Measurements from ENCODE around the gene ESM1. TPM values are rescaled to one million over a fixed set of nuclear protein-coding genes. Genes with fewer than 3 reads are reported as not detected.
"Not testable (repeated sequence)": the region's sequence is repeated elsewhere in the genome, so short reads cannot be mapped to it uniquely, and the experiment has no call there.

The ESM1 gene
- not detected for total RNA-seq

GRCh38 chr5:54985301-54986268 lies at the start of gene ESM1:
ESM1 (minus strand) TSS chr5:54985593; CDS start chr5:54985517, 76 bp downstream.
- ATAC-seq (peak; percentile 59), DNase-seq (ENCODE audit: low spot score) (no peak)

DNA sequence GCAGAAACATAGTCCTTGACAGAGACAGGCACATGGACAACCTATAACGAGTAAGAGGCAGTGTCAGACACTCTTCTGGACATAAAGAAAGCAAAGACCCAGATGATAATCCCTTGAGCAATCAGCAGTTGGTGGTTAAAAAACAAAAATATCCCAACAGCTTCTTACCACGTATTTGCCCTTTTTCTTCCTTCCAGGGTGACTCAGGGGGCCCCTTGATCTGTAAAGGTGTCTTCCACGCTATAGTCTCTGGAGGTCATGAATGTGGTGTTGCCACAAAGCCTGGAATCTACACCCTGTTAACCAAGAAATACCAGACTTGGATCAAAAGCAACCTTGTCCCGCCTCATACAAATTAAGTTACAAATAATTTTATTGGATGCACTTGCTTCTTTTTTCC lies 48.2 kb upstream of the ESM1 start:
- ATAC-seq (no peak), DNase-seq (ENCODE audit: low spot score) (no peak)

DNA sequence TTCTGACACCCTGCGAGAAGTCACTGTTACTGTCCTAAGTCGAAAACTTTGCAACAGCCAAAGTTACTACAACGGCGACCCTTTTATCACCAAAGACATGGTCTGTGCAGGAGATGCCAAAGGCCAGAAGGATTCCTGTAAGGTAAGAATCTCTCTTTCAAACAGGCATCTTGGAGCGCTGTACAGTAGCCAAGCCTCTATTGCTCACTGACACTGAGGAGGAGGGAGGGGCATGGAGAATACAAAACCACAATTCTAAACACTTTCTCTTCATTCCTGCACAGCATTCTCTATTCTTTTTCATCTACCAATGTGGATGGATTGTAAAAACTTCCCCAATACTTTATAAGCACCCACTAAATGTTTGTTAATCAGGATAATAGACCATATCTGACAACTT lies 46.1 kb upstream of the ESM1 start:
- DNase-seq (ENCODE audit: low spot score) = no peak
- ATAC-seq = no peak

GRCh38 chr5:55030676-55031369 lies 45.4 kb upstream of the ESM1 start:
- no peak for DNase-seq (ENCODE audit: low spot score)
- ATAC-seq = no peak

- DNase-seq (ENCODE audit: low spot score) = no peak
- ATAC-seq = no peak
Observed at GRCh38 chr5:55030220-55030619, 44.8 kb upstream of the ESM1 start.

GRCh38 chr5:55027595-55027994 lies 42.2 kb upstream of the ESM1 start:
- DNase-seq (ENCODE audit: low spot score) = no peak
- ATAC-seq = no peak

DNA sequence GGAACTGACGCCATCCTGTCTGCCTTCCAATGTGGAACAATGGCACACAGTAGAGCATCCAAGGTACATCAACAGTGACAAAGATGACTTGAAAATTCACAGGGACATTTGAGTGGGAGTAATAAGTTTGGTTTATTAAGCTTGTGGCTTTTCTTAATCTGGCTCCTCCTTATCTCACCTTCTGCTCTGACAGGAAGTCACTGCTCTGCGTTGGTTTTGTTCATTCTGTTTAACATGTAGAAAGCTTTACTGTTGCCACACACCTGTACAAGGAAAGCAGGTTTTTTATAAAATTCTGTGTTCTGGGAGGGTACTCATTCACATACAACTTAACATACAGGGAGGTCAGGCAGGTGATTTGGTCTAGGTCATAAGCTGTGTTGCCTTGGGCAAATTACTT lies 37.1 kb upstream of the ESM1 start:
- DNase-seq (ENCODE audit: low spot score) (no peak), ATAC-seq (no peak)

- DNase-seq (ENCODE audit: low spot score) (no peak), ATAC-seq (no peak)
Observed at GRCh38 chr5:55021821-55022220, 36.4 kb upstream of the ESM1 start.

GRCh38 chr5:55021410-55021809 lies 36.0 kb upstream of the ESM1 start:
- ATAC-seq = no peak

DNA sequence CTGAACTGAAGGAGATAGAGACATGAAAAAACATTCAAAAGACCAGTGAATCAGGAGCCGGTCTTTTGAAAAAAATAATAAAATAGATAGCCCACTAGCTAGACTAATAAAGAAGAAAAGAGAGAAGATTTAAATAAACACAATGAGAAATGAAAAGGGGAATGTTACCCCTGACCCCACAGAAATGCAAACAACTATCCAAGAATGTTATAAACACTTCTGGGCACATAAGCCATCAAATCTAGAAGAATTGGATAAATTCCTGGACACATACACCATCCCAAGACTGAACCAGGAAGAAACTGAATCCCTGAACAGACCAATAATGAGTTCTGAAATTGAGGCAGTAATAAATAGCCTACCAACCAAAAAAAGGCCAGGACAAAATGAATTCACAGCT lies 24.8 kb upstream of the ESM1 start:
- not testable (repeated sequence) for ATAC-seq; DNase-seq (ENCODE audit: low spot score)

More at GRCh38 chr5:55021410-55021809, 36.0 kb upstream of the ESM1 start:
- DNase-seq (ENCODE audit: low spot score) = no peak

- DNase-seq (ENCODE audit: low spot score) = no peak
- no peak for ATAC-seq
Observed at GRCh38 chr5:55004729-55005128, 19.3 kb upstream of the ESM1 start.

GRCh38 chr5:55003432-55004065 lies 18.2 kb upstream of the ESM1 start:
- ATAC-seq (no peak), DNase-seq (ENCODE audit: low spot score) (no peak)

GRCh38 chr5:55002166-55002565 lies 16.8 kb upstream of the ESM1 start:
- not testable (repeated sequence) for DNase-seq (ENCODE audit: low spot score); ATAC-seq

- no peak for ATAC-seq
- DNase-seq (ENCODE audit: low spot score) = no peak
Observed at GRCh38 chr5:54997081-54997480, 11.7 kb upstream of the ESM1 start.

- DNase-seq (ENCODE audit: low spot score) (no peak), ATAC-seq (no peak)
Observed at GRCh38 chr5:54996466-54996865, 11.1 kb upstream of the ESM1 start.

DNA sequence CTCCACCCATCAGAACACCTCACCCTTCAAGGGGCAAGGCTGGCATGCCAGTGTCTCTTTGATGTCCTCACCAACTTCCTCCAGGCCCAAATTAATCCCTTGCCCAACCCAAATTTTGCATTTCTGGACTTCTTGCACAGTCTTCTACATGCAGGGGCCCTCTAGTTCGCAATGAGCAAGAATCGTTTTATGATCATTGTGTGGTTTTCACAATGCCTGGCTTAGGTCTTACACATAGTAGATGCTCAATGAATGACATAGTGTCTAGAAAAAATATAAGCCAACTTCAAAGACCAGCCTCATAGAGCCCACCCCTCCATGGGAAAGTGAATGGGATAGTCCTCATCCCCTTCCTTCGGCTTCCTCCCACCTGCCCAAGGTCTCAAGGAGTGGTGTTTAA lies 9.8 kb upstream of the ESM1 start:
- no peak for ATAC-seq
- DNase-seq (ENCODE audit: low spot score) = no peak

DNA sequence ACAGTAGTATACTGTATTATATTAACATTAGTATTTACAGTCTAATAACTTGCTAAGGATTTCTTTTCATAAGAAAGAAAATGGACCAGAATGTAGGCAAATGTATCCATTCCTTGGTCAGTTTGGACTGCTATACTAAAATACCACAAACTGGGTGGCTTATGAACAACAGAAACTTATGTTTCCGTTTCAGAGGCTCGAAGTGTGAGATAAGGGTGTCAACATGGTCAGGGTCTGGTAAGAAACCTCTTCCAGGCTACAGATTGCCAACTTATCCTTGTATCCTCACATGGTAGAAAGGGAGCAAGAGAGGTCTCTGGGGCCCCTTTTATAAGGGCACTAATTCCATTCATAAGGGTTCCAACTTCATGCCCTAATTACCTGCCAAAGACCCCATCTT lies 9.2 kb upstream of the ESM1 start:
- DNase-seq (ENCODE audit: low spot score) = no peak
- ATAC-seq = no peak

DNA sequence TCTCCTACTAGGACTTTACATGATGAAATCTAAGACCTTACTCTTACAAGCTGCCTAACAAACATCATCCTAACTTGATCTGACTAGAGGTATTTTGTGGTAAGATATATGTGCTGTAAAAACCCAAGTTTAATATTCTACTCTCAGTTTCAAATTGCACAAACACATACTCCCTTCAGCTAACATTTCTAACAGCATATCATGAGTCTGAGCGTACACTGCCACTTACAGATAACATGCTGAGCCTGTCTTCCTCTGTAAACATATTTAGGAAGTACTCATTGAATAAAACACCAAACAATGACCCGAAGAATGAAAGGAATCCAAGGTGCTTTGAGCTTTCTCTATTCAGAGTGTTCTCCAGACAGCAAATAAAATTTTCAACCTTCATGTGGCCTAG lies 7.9 kb upstream of the ESM1 start:
- no peak for DNase-seq (ENCODE audit: low spot score)
- no peak for ATAC-seq

DNA sequence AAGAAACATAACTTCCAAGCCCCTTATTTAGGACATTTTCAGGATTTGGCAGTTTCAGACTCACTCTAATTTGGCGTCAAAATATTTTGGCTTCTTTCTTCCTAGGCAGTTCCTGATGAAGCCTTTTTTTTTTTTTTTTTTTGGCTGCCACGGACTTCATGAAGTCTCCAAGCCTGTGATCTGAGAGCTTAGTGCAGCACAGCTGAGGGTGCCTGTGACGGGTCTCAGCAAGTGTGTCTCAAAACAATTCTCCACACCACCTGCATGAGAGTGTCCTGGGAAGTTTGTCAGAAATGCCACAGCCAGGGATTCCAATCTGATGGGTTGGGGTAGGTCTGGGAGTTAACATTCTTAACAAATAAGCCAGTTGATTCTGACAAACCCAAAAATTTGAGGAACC lies 6.0 kb upstream of the ESM1 start:
- ATAC-seq = no peak
- no peak for DNase-seq (ENCODE audit: low spot score)

GRCh38 chr5:54990841-54991258 lies 5.5 kb upstream of the ESM1 start:
- DNase-seq (ENCODE audit: low spot score) (no peak), ATAC-seq (no peak)

DNA sequence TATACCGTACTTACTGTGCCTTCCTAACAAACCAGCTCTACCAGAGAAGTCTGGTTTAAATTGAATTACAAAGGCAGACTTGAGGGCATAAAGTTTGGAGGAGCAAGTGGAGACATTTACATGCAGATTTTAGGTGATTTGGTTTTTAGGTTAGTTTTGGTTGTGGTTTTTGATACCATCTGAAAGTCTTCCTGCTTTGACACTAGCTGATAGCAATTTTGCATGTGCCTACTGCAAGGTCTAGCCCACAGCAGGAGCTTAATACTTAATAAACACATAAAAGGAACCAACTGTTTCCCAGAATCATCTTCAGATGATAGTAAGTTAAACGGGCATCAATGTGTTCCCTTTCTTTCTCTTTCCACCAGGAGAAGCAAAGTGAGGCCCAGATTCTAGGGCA lies 3.4 kb upstream of the ESM1 start:
- ATAC-seq (no peak), DNase-seq (ENCODE audit: low spot score) (no peak)

DNA sequence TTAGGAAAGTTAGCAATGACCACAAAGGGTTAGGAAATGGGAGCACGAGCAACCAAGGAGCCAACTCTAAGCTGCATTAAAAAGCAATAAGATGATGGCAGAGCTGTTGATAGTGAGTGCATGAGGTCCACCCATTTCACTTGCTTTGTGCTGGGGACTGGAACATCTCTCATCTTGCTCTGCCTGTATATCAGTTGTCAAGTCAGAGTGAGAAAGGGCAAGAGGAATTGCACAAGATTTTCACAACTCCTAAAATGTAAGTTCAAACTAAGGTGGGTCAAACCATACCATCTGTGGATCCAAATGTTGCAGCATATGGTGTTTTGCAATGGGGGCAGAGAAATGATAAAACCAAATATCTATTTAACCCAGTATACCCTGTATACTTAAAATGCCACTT lies 2.8 kb upstream of the ESM1 start:
- no peak for DNase-seq (ENCODE audit: low spot score)
- no peak for ATAC-seq

Measured in left lobe of liver (tissue), 2 donors.